Body of pancreas (tissue), 4 donors: Measurements from ENCODE around the gene CDH2. TPM values are rescaled to one million over a fixed set of nuclear protein-coding genes. Genes with fewer than 3 reads are reported as not detected.

Experiments used
- ATAC-seq: fragments of 150-250 bp; one replicate; pipeline ENCODE4 v1.9.1; 2016
- DNase-seq, 4 donors: peaks; one replicate each; pipeline ENCODE4 v3.0.0-alpha.2; 2019
- H3K27ac ChIP-seq, 4 donors: fragments of 200-600 bp; sonication (generic); 1 replicate in 3 of 4; 2 replicates in 1 of 4; pipeline versions ENCODE4 v1.5.1 to v1.6.1; 2016 to 2019; ENCODE audit warnings: mild to moderate bottlenecking in 1 of 4, mixed read lengths in 1 of 4, moderate library complexity in 1 of 4
- H3K27me3 ChIP-seq, 2 donors: fragments of 200-600 bp; sonication (generic); one replicate each; pipeline ENCODE4 v1.6.0; 2016; ENCODE audit warnings: mild to moderate bottlenecking in 1 of 2
- H3K36me3 ChIP-seq, 2 donors: fragments of 200-600 bp; sonication (generic); replicated peaks in 1 of 2; 2 replicates each; pipeline ENCODE4 v1.5.1; 2016; ENCODE audit warnings: low read depth in 2 of 2; ENCODE audit not compliant: insufficient read depth in 1 of 2
- H3K4me1 ChIP-seq: fragments of 200-600 bp; sonication (generic); one replicate; pipeline ENCODE4 v1.6.0; 2016
- H3K4me3 ChIP-seq, 2 donors: fragments of 200-600 bp; sonication (generic); 1 replicate in 1 of 2; 2 replicates in 1 of 2; pipeline ENCODE4 v1.5.1; 2016 to 2019
- H3K9me3 ChIP-seq, 3 donors: fragments of 200-600 bp; sonication (generic); 1 replicate in 2 of 3; 2 replicates in 1 of 3; pipeline ENCODE4 v1.5.1; 2016
- CTCF ChIP-seq, 7 experiments: fragments of 450-650 bp in 4 of 7; fragments of 200-600 bp in 3 of 7; sonication (generic) in 3 of 7; IDR thresholded peaks; one replicate each; pipeline ENCODE4 v1.5.1; 2016 to 2019; ENCODE audit warnings: antibody characterized with exemption in 7 of 7
- POLR2A ChIP-seq, 3 donors: fragments of 450-650 bp; IDR thresholded peaks; one replicate each; pipeline ENCODE4 v1.6.1; 2016; ENCODE audit warnings: antibody characterized with exemption in 3 of 3, mild to moderate bottlenecking in 2 of 3
- WGBS, 2 donors: methylation state at CpG; one replicate each; pipeline ENCODE4 v1.1.5; 2017; 5-methylcytosine and 5-hydroxymethylcytosine counted together
- intact Hi-C: fragments of 100-400 bp; cut with DNase I; formaldehyde crosslinking; loops from one replicate; pipeline ENCODE4 v1.15.1; 2023
- total RNA-seq, 2 donors: library from RNA; depleted of rRNA; stranded (reverse); fragments of >200 nt; gene quantifications; one replicate each; pipeline ENCODE4 v1.1.0, GENCODE V29; 2016

Gene CDH2
- total RNA-seq, 2 donors from 2014 or later, result 0.33 to 0.78 TPM

GRCh38 chr18:27996801-27997272 lies 180.1 kb downstream of the CDH2 start:
- H3K4me3 ChIP-seq, result no peak overlapping the region
- no peak for DNase-seq
- no peaks in the 10 kb centered on the region for H3K4me1 ChIP-seq
- intact Hi-C loops, result no loop called here
- no peaks in the 10 kb centered on the region for H3K27me3 ChIP-seq
- no peak for TF ChIP-seq CTCF (IDR thresholded peaks at IDR 0.05)
- no peak for TF ChIP-seq POLR2A (IDR thresholded peaks at IDR 0.05)
- no peak for ATAC-seq
- no peak overlapping the region for H3K27ac ChIP-seq
- no peaks in the 10 kb centered on the region for H3K36me3 ChIP-seq
- no peaks in the 10 kb centered on the region for H3K9me3 ChIP-seq
- WGBS, 2 donors, result 72 to 73% methylated on average over 3 of the region's 3 CpGs

DNA sequence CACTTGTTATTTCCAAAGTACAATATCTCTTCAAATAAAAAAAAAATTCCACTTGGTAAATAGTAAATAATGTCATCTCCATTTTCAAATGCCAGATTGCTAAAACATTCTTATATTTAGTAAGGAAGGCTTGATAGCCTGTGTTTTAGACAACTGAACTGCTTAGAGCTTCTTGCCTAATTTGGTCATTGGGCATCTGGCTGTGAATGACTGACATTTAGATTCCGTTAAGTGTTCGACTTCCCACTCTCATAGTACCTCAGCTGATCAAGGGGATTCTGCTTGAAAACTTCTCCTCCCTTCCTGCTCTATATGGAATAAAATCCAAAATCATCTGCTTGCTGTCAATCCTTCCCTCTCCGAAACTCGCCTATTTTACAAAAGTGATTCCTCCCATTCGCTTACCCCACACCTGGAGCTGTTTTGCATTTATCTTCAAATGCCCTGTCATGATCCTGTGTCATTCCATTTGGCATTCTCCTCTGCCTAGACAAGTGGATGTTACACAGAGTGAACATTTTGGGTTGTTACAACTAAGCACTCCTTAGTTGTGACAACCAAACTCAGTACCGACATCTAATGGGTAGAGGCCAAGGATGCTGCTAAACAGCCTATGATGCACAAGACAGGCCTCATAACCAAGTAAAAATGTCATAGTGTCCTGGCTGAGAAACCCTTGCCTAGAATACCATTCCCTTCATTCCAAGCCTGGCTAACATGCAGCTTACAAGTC lies 181.0 kb downstream of the CDH2 start:
- H3K27ac ChIP-seq, result no peak overlapping the region
- no peaks in the 10 kb centered on the region for H3K4me1 ChIP-seq
- no peaks in the 10 kb centered on the region for H3K36me3 ChIP-seq
- H3K4me3 ChIP-seq, result no peak overlapping the region
- H3K27me3 ChIP-seq, result no peaks in the 10 kb centered on the region
- ATAC-seq (no peak), DNase-seq (no peak)
- TF ChIP-seq POLR2A (IDR thresholded peaks at IDR 0.05), result no peak
- no peak for TF ChIP-seq CTCF (IDR thresholded peaks at IDR 0.05)
- intact Hi-C loops, result no loop called here
- no peaks in the 10 kb centered on the region for H3K9me3 ChIP-seq
- WGBS, 2 donors, result 81 to 87% methylated on average over 6 of the region's 6 CpGs

- Histone ChIP-seq H3K9me3 (no peaks in the 10 kb centered on the region), H3K36me3 (no peaks in the 10 kb centered on the region), H3K27me3 (no peaks in the 10 kb centered on the region), H3K4me1 (no peaks in the 10 kb centered on the region), H3K27ac (no peak overlapping the region), H3K4me3 (no peak overlapping the region)
- intact Hi-C loops, result no loop called here
- TF ChIP-seq CTCF (IDR thresholded peaks at IDR 0.05) (no peak), POLR2A (IDR thresholded peaks at IDR 0.05) (no peak)
- ATAC-seq (no peak), DNase-seq (no peak)
- 47 to 53% methylated on average over 3 of the region's 3 CpGs for WGBS, 2 donors
Measured at GRCh38 chr18:27994571-27994970, 182.4 kb downstream of the CDH2 start.

GRCh38 chr18:27991391-27991790 lies 185.5 kb downstream of the CDH2 start:
- Histone ChIP-seq H3K27ac (no peak overlapping the region), H3K9me3 (no peaks in the 10 kb centered on the region), H3K36me3 (no peaks in the 10 kb centered on the region), H3K27me3 (no peaks in the 10 kb centered on the region), H3K4me1 (no peaks in the 10 kb centered on the region), H3K4me3 (no peak overlapping the region)
- TF ChIP-seq POLR2A (IDR thresholded peaks at IDR 0.05) (no peak), CTCF (IDR thresholded peaks at IDR 0.05) (no peak)
- no peak for DNase-seq
- intact Hi-C loops, result no loop called here
- 63 to 64% methylated on average over 2 of the region's 2 CpGs for WGBS, 2 donors
- no peak for ATAC-seq

DNA sequence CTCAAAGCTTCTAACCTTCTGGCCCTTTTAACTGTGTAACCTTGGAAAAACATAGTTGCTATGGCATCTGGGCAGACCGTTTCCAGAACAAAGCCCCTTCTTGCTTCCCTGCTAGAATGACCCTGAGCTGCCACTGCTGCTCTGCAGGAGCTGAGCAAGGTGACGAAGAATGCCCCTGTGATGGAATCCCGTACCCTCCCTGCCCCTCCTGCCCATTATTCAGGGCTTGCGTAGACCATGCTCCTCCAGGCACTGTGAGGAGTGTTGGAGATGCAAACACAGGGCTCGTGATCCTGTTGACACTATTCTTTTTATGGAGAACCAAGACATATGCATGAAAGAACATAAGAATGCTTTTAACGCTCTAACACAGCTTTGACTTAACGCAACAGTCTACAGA lies 191.1 kb downstream of the CDH2 start:
- intact Hi-C loops, result no loop called here
- Histone ChIP-seq H3K4me3 (no peak overlapping the region), H3K9me3 (no peaks in the 10 kb centered on the region), H3K36me3 (no peaks in the 10 kb centered on the region), H3K27ac (no peak overlapping the region), H3K27me3 (no peaks in the 10 kb centered on the region), H3K4me1 (no peaks in the 10 kb centered on the region)
- WGBS, 2 donors, result 37% methylated on average over 7 of the region's 7 CpGs
- ATAC-seq (no peak), DNase-seq (no peak)
- no peak for TF ChIP-seq CTCF (IDR thresholded peaks at IDR 0.05)
- no peak for TF ChIP-seq POLR2A (IDR thresholded peaks at IDR 0.05)
